SK-N-MC (cell line): ENCODE results near the gene FCSK.

Source experiments
- DNase-seq: peaks from one replicate; pipeline ENCODE4 v3.0.0-alpha.2; 2011; ENCODE audit warnings: low read depth, low spot score
- H3K27ac ChIP-seq: fragments of 200-600 bp; sonication (generic); 2 replicates; pipeline ENCODE4 v1.5.1; 2016; ENCODE audit warnings: mixed run types
- H3K36me3 ChIP-seq: fragments of 200-600 bp; sonication (generic); 2 replicates; pipeline ENCODE4 v1.6.1; 2017; ENCODE audit warnings: antibody characterized with exemption, low read length, mixed read lengths; ENCODE audit not compliant: insufficient read depth
- H3K4me3 ChIP-seq: fragments of 200-600 bp; sonication (generic); 2 replicates; pipeline ENCODE4 v1.5.1; 2016
- H3K9ac ChIP-seq: fragments of 200-600 bp; sonication (generic); 2 replicates; pipeline ENCODE4 v1.8.0; 2017; ENCODE audit warnings: mixed run types, mixed read lengths; ENCODE audit not compliant: insufficient read length
- H3K9me3 ChIP-seq: fragments of 200-600 bp; sonication (generic); 2 replicates; pipeline ENCODE4 v1.6.1; 2017; ENCODE audit warnings: low read depth, mild to moderate bottlenecking, antibody characterized with exemption, low read length, moderate library complexity, mixed read lengths
- EZH2 ChIP-seq: fragments of 200-600 bp; sonication (generic); IDR thresholded peaks from one replicate; pipeline ENCODE4 v1.6.1; 2017; ENCODE audit warnings: antibody characterized with exemption
- FOXP2 ChIP-seq: optimal IDR thresholded peaks from 2 replicates; pipeline ENCODE3; 2011; ENCODE audit warnings: mild to moderate bottlenecking, moderate library complexity; ENCODE audit not compliant: insufficient read depth; ENCODE audit errors: extremely low read length, control extremely low read depth
- POLR2AphosphoS5 ChIP-seq: IDR thresholded peaks from 2 replicates; pipeline ENCODE4 v1.6.1; 2012; ENCODE audit warnings: mild to moderate bottlenecking, low read depth, low read length, borderline replicate concordance

Gene FCSK

DNA sequence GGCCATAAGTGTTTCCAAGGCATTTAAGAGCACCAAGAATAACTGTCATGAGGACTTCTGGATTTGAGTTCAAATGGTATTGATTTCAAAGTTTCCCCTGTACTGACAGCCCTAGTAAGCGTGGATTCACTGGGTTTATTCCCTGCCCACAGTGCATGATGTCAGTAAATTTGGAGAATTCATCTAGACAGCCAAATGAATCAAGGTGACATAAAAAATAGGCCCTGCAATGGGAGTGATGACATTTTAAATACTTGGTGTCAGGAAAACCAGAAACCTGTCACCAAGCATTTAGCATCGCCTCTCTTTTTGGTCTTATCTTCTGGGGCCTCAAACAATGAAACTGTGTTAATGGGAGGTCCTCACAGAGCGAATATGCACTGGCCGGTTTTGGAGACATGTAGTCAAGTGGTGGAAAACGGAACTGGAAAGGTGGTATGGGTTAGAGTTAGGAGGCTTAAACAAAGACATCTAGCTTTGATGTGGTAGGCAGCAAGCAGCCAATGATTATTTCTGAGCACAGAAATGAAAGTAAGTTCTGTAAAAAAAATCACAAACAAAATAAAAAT lies 39.9 kb downstream of the FCSK start:
- Histone ChIP-seq H3K36me3 (no peaks in the 10 kb centered on the region; the same call in 1 of the 2 replicates), H3K9ac (no peak overlapping the region), H3K27ac (no peak overlapping the region), H3K4me3 (no peak overlapping the region), H3K9me3 (no peaks in the 10 kb centered on the region)
- TF ChIP-seq EZH2: no peak
- TF ChIP-seq POLR2AphosphoS5: no peak
- no peak for TF ChIP-seq FOXP2
- no peak for DNase-seq

- no peaks in the 10 kb centered on the region for H3K9me3 ChIP-seq
- H3K4me3 ChIP-seq: no peak overlapping the region
- no peak for DNase-seq
- no peak overlapping the region for H3K27ac ChIP-seq
- TF ChIP-seq FOXP2 (no peak), POLR2AphosphoS5 (no peak), EZH2 (no peak)
- no peaks in the 10 kb centered on the region; the same call in 1 of the 2 replicates for H3K36me3 ChIP-seq
- no peak overlapping the region for H3K9ac ChIP-seq
Observed at GRCh38 chr16:70494777-70495176, 40.4 kb downstream of the FCSK start.

DNA sequence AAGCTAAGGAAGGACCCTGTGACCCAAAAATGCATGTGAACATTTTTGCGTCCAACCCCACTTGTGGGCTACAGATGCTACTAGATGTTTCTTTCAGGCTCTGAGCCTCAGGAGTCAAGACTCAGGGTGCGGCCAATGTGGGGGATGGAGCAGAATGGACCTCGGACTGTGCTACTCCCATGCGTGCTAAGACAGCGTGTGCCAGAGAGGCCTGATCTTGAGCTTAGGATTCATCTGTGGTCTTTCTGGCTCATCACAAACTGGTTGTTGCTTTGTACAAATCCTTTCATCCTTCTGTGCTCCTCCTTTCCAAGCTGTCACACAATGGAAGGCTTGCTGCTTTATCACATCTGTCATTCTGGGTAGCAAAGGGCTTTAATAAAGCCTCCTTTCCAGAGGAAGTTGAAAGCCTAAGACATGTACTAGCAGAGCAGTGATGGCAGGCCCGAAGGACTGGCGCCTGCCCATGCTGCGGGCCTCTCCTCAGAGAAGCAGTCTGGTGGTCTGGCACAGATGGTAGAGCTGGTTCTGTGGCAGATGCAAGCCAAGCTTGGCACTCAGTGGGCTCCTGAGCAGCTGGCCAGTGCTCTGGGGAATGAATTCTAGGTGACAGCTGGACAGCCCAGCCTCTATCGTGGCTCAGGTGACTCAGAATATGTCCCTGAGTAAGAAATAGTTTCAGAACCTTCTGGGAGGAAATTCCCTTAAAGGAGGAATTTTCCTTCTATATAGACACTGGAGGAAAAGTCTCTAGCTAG lies 41.2 kb downstream of the FCSK start:
- DNase-seq: no peak
- Histone ChIP-seq H3K4me3 (no peak overlapping the region), H3K36me3 (no peaks in the 10 kb centered on the region; the same call in 1 of the 2 replicates), H3K9ac (no peak overlapping the region), H3K9me3 (no peaks in the 10 kb centered on the region), H3K27ac (no peak overlapping the region)
- TF ChIP-seq EZH2: no peak
- no peak for TF ChIP-seq FOXP2
- no peak for TF ChIP-seq POLR2AphosphoS5

- no peak overlapping the region for H3K27ac ChIP-seq
- H3K36me3 ChIP-seq: no peaks in the 10 kb centered on the region; the same call in 1 of the 2 replicates
- TF ChIP-seq POLR2AphosphoS5 (no peak), EZH2 (no peak), FOXP2 (no peak)
- no peak overlapping the region for H3K4me3 ChIP-seq
- DNase-seq: no peak
- H3K9ac ChIP-seq: no peak overlapping the region
- no peaks in the 10 kb centered on the region for H3K9me3 ChIP-seq
Observed at GRCh38 chr16:70496513-70496912, 42.1 kb downstream of the FCSK start.

GRCh38 chr16:70508752-70509151 lies 54.4 kb downstream of the FCSK start:
- DNase-seq: no peak
- no peaks in the 10 kb centered on the region for H3K9me3 ChIP-seq
- H3K4me3 ChIP-seq: no peak overlapping the region
- TF ChIP-seq FOXP2 (no peak), POLR2AphosphoS5 (no peak), EZH2 (no peak)
- no peak overlapping the region for H3K27ac ChIP-seq
- H3K9ac ChIP-seq: no peak overlapping the region
- peaks cover 4% of the 10 kb centered on the region; the same call in 1 of the 2 replicates for H3K36me3 ChIP-seq

GRCh38 chr16:70510216-70510615 lies 55.8 kb downstream of the FCSK start:
- no peaks in the 10 kb centered on the region for H3K9me3 ChIP-seq
- DNase-seq: no peak
- no peak overlapping the region for H3K9ac ChIP-seq
- H3K4me3 ChIP-seq: no peak overlapping the region
- H3K36me3 ChIP-seq: peaks cover 4% of the 10 kb centered on the region; the same call in 1 of the 2 replicates
- H3K27ac ChIP-seq: no peak overlapping the region
- TF ChIP-seq POLR2AphosphoS5 (no peak), EZH2 (no peak), FOXP2 (no peak)

- no peak overlapping the region for H3K27ac ChIP-seq
- no peak for TF ChIP-seq POLR2AphosphoS5
- TF ChIP-seq EZH2: no peak
- TF ChIP-seq FOXP2: no peak
- H3K36me3 ChIP-seq: peaks cover 4% of the 10 kb centered on the region; the same call in 1 of the 2 replicates
- H3K9me3 ChIP-seq: no peaks in the 10 kb centered on the region
- no peak overlapping the region for H3K9ac ChIP-seq
- no peak for DNase-seq
- H3K4me3 ChIP-seq: no peak overlapping the region
Observed at GRCh38 chr16:70511833-70512232, 57.4 kb downstream of the FCSK start.

GRCh38 chr16:70512456-70512855 lies 58.1 kb downstream of the FCSK start:
- DNase-seq: no peak
- TF ChIP-seq POLR2AphosphoS5: no peak
- TF ChIP-seq FOXP2: no peak
- no peak for TF ChIP-seq EZH2
- Histone ChIP-seq H3K27ac (no peak overlapping the region), H3K9ac (no peak overlapping the region), H3K4me3 (no peak overlapping the region), H3K36me3 (peaks cover 4% of the 10 kb centered on the region; the same call in 1 of the 2 replicates), H3K9me3 (no peaks in the 10 kb centered on the region)
